Stimulated activated CD8-positive, alpha-beta memory T cell treated with anti-CD3 and anti-CD28 coated beads, Interleukin-2, amount 100 ng/mL, for 1 hour (primary cell): ENCODE measurements around the gene IL25.
"Not testable (repeated sequence)": the region's sequence is repeated elsewhere in the genome, so short reads cannot be mapped to it uniquely, and the experiment has no call there.

Experiments used
- DNase-seq, 2 donors: peaks; one replicate each; pipeline ENCODE4 v3.0.0-alpha.2; 2020; ENCODE audit warnings: low read depth in 2 of 2

The IL25 gene

GRCh38 chr14:23375527-23376251 is 3.1 kb downstream of the IL25 start:
- no peak for DNase-seq

- DNase-seq = no peak
Measured at GRCh38 chr14:23376482-23377197, 4.0 kb downstream of the IL25 start, which contains the start of gene CMTM5. TSS of gene CMTM5 (plus strand) at chr14:23377046. CDS start at chr14:23377252, 206 bp downstream.

DNA sequence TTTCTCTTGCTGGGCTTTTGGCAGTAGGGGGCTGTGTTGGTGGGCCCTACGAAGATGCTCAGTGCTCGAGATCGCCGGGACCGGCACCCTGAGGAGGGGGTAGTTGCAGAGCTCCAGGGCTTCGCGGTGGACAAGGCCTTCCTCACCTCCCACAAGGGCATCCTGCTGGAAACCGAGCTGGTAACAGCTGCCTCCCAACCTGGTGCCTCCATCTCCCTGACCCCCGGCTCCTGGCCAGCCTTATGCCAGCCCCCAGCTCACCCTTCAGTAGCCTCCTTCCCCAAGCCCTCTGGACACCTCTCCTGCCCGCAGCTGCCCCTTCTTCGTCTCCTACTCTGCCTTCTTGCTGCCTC is 4.6 kb downstream of the IL25 start:
- no peak for DNase-seq

DNA sequence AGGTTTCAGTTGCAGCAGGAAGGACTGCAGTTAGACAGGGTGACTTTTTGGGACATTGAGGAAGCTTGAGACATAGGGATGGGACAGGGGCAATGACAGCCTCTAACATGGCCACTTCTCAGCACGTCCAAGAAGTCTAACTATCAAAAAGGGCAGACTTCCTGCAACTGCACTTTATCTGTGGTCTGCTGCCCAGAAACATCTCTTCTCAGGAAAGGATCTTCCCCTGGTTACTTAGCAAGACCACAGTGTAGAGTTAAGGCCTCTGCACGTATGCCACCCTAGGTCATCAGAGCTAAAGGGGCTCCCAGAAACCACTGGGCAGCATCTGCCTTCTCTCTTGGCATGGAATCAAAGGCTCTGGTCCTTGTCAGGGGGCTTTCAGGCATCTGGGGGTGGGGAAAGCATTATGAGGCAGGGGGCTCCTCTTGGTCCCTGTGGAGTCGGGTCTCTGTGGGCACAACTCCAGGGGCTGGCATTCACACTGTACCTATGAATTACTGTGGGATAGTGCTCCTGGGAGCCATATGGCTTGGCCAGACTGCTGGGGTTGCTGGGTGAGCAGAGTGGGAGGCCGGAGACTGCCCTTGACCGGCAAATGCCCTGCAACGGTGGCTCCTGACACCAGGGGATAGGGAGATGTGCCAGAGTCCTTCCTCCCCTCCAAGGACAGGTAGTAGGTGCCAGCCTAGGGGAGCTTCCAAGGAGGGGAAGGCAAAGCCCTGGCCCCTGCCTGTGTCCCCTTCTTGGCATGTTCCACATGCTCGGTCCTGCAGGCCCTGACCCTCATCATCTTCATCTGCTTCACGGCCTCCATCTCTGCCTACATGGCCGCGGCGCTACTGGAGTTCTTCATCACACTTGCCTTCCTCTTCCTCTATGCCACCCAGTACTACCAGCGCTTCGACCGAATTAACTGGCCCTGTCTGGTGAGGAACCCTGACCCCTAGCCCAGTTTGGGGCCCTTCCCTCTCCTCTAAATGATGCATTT is 5.3 kb downstream of the IL25 start:
- DNase-seq = no peak

DNA sequence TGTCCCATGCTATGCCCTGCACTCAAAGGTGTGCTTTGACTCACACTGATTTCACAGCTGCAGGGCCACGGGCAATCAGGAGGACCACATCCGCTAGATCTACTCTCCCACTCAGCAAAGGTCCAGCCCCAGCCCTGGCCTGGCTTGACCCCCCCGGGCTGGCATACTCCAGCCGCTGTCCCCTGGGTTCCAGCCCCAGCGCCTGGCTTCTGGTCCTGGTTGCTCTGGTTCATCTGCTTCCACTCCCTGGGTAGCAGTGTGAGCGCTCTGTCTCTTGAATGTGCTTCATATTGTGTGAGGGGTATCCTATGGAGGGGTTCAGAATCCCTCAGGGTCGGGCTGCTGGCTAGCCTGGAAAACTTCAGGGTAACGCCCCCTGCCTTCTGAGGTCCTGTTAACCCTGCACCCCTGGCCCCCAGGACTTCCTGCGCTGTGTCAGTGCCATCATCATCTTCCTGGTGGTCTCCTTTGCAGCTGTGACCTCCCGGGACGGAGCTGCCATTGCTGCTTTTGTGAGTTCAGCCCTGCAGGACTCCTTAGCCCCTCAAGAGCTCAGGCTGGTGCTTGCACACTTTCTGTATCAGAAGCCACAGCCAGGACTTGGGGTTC is 6.1 kb downstream of the IL25 start:
- no peak for DNase-seq

GRCh38 chr14:23379366-23380196 is 7.0 kb downstream of the IL25 start:
- DNase-seq = peak; percentile 24 to 49

- DNase-seq = no peak
Measured at GRCh38 chr14:23380197-23380914, 7.7 kb downstream of the IL25 start.

GRCh38 chr14:23380976-23381375 is 8.4 kb downstream of the IL25 start:
- DNase-seq = no peak

- no peak for DNase-seq
Measured at GRCh38 chr14:23381871-23382270, 9.3 kb downstream of the IL25 start.

- DNase-seq = no peak
Measured at GRCh38 chr14:23382276-23382675, 9.7 kb downstream of the IL25 start.

DNA sequence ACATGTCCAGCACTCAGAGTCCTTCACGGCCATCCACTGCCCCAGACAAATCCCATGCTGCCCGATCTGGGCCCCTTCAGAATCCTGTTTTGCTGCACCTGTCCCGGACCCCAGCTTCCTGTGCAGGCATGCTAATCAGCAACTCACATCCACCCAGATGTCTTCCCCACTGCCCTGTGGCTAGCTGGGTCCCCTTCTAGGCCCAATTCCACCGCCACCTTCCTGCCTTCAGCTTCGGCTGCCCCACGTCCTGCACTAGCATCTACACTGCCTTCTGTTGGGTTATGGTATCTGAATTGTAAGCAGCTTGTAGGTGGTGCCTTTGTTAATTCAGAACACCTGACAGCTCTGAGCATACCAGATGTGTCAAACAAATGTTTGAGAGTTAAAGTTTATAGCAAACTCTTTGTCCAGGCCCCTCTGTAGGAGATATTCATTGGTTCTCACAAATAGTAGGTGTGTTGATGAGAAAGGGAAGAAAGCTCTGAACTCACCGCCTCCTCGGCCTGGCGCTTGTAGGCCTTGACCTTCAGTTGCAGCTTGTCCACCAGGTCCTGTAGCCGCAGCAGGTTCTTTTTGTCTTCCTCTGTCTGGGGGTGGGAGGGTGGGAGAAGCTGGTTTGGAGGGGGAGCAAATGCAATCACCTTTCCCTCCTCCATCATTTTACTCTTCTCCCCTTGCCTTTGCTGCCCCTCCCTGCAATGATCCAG is 10.3 kb downstream of the IL25 start:
- no peak for DNase-seq

DNA sequence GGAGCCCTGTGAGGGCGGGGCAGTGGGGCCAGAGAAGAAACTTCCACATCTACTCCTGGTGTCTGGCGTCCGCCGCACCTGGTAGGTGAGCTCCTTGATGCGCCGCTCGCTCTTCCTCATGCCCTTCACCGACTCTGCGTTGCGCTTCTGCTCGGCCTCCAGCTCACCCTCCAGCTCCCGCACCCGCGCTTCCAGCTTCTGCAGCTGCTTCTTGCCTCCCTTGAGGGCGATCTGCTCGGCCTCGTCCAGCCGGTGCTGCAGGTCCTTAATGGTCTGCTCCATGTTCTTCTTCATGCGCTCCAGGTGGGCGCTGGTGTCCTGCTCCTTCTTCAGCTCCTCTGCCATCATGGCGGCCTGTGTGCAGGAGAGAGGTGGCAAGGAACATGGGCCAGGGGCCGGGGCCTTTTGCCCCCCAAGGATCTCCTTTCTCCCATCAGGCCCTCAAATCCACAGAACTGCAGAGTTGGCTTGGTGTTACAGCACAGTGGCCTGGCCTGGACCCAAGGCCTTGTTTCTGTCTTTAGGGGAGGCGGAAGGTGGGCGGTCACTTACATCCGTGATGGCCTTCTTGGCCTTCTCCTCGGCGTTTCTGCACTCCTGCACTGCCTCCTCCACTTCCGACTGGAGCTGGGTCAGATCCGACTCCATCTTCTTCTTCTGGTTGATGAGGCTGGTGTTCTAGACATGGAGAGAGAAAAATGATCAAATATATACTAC is 11.9 kb downstream of the IL25 start:
- DNase-seq = no peak

DNA sequence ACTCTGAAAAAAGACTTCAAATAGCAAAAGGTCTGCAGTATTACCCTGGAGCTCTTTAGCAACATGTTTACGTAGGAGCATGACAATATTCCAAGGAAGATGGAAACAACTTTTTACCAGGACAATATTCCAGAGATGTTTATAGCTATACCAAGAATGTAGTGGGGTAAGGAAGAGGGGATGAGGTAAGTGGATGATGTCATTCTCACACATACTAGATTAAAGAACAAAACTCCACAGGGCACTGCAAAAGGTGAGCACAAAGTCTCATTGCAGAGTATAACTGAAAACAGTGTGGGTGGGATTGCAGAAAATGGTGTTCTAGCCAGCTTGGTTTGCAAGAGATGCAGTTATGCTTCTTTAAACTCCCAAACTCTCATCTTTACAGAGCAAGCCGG is 12.6 kb downstream of the IL25 start:
- no peak for DNase-seq

GRCh38 chr14:23385642-23386265 is 13.1 kb downstream of the IL25 start:
- no peak for DNase-seq

- DNase-seq = not testable (repeated sequence)
Measured at GRCh38 chr14:23386266-23386657, 13.7 kb downstream of the IL25 start.

DNA sequence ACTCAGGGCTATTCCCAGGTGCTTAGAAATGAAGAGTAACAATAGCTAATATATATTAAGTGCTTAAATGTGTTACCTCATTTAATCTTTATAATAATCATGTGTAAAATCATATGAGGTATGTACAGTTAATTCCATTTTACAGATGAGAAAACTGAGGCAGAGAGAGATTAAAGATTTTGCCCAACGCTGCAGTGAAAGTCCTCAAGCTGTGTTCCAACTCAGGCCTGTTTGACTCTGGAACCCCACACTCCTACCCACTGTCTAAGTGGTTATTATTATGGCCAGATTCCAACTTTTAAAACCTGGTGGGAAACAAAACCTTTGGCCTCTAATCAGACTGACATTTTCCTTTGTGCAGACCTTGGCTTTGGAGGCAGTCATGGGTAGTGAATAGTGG is 14.4 kb downstream of the IL25 start:
- DNase-seq = no peak

GRCh38 chr14:23387916-23388882 is 15.6 kb downstream of the IL25 start:
- no peak for DNase-seq
